Suprapubic skin (tissue), 4 donors: ENCODE measurements around the gene ATP2A2.

Experiments
- POLR2A ChIP-seq, 2 donors: fragments of 450-650 bp; IDR thresholded peaks; one replicate each; pipeline ENCODE4 v1.6.1; 2017; ENCODE audit warnings: antibody characterized with exemption in 2 of 2, mild to moderate bottlenecking in 2 of 2, moderate library complexity in 2 of 2
- POLR2AphosphoS5 ChIP-seq, 3 donors: sonication (generic); formaldehyde crosslinking; IDR thresholded peaks; one replicate each; pipeline ENCODE4 v1.6.1; 2017; ENCODE audit warnings: antibody characterized with exemption in 3 of 3
- TF ChIP-seq, protein P1 (sequence below), 2 donors: fragments of 200-600 bp in 1 of 2; fragments of 450-650 bp in 1 of 2; sonication (generic) in 1 of 2; IDR thresholded peaks; one replicate each; pipeline ENCODE4 v1.5.1; 2016 to 2019; ENCODE audit warnings: antibody characterized with exemption in 2 of 2, mild to moderate bottlenecking in 1 of 2, moderate library complexity in 1 of 2

GRCh38 chr12:110282300-110282860 lies 1.3 kb downstream of the ATP2A2 start:
- TF ChIP-seq, protein P1, sequence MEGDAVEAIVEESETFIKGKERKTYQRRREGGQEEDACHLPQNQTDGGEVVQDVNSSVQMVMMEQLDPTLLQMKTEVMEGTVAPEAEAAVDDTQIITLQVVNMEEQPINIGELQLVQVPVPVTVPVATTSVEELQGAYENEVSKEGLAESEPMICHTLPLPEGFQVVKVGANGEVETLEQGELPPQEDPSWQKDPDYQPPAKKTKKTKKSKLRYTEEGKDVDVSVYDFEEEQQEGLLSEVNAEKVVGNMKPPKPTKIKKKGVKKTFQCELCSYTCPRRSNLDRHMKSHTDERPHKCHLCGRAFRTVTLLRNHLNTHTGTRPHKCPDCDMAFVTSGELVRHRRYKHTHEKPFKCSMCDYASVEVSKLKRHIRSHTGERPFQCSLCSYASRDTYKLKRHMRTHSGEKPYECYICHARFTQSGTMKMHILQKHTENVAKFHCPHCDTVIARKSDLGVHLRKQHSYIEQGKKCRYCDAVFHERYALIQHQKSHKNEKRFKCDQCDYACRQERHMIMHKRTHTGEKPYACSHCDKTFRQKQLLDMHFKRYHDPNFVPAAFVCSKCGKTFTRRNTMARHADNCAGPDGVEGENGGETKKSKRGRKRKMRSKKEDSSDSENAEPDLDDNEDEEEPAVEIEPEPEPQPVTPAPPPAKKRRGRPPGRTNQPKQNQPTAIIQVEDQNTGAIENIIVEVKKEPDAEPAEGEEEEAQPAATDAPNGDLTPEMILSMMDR (IDR thresholded peaks at IDR 0.05): no peak
- TF ChIP-seq POLR2AphosphoS5 (IDR thresholded peaks at IDR 0.05): peak in 1 of 3 donors; percentile 48
- TF ChIP-seq POLR2A (IDR thresholded peaks at IDR 0.05): no peak
